GM19035 (cell line): ENCODE measurements around the gene ZNF32.

Experiments used
- ATAC-seq: cut with Tn5 transposase; IDR thresholded peaks from one replicate; pipeline ENCODE4 v1.9.1; 2021; ENCODE audit not compliant: unreplicated experiment

ZNF32 gene, protein sequence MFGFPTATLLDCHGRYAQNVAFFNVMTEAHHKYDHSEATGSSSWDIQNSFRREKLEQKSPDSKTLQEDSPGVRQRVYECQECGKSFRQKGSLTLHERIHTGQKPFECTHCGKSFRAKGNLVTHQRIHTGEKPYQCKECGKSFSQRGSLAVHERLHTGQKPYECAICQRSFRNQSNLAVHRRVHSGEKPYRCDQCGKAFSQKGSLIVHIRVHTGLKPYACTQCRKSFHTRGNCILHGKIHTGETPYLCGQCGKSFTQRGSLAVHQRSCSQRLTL

DNA sequence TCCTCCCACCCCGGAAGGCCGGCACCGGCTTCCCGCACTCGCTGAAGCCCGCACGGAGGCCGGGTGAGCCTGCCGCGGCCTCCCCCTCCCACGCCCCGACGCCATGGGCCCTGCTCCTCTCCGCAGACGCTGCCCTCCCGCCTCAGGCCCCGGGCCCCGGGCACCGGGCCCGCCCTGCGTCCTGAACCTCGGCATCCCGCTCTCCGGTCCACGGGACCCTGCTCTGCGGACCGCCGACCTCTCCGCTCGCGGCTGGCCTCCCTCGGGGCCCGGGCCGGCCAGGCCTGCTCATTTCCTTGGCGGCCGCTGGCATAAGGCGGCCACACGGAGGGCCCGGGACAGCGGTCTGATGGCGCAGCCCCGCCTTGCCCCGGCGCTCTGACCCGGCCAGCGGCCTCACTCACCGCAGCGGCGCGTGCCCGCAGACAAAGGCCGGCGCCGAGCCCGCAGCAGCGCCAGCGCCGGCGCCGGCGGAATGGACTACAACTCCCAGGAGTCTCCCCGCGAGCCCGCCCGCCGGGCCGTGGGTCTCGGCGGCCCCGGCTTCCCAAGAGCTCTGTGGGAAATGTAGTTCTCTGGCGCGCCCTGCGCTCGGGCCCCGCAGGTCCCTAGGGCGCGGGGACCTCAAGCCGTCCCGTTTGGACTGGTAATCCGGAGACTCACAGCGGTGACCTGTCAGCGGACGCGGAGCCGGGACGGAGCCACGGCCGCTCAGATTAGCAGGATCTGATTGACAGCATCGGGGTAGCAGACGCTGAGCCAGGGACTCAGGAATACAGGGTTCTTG is at the start of gene ZNF32:
TSS of gene ZNF32 (minus strand) at position 484 of the 787 bp plus-strand sequence. CDS start 2,748 bp downstream, outside the sequence.
- peak; percentile 99 for ATAC-seq

DNA sequence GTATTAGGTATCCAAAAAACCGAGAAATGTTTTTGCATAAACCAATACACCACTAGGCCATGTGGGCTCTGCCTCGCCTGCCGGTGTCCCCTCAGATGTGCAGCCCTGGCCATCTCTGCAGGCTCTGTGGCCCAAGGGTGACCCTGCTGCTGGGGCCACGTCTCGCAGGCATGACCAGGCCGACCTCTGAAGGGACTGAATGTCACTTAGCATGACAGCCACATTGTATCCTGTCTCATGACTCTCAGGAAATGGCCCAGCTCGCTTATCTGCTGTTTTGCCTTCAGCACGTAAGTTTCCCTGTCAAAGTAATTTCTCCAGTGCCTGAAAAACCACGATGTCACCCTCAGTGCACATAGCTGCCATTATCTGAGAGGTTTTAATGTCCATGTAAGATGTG is 49.5 kb upstream of the ZNF32 start:
- ATAC-seq: no peak

DNA sequence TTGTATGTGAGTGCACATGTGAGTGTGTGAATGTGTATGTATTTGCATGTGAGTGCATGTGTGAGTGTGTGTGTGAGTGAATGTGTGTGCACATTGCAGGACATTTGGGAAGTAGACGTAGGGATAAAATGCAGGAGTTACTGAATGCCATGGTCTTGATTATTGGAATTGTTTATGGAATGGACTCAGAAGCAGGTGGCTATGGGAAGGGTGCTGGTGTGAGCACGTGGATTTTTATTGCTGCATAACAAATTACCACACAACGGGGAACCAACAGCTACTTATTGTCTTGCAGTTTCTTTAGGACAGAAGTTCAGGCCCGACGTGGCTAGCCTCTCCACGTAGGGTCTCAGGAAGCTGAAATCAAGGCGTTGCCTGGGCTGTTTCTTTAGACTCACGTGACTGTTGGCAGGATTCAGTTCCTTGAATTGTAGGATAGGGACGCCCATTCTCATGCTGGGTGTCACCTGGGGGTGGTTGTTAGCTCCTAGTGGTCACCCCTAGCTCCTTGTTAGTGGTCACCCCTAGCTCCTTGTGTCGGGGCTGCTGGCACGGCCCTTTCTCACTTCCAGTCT is 48.3 kb upstream of the ZNF32 start:
- no peak for ATAC-seq

DNA sequence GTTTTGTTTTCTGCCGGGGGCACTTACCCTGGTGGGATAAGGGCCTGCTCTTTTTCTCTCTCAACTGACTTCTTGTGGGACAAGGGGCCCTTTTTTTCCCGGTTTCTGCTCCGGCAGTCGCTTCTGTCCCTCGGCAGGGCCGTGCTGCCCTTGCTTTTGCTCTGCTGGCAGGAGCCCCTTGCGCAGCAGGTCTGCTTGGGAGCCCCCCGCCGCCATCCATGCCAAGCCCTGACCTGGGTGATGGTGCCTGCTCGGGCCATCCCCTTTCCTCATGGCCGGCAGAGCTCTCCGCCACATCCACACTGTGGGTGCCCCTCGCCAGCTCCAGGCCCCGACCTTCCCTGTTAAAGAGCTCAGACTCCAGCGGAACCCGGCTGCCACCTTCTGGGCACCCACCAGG is 47.0 kb upstream of the ZNF32 start:
- no peak for ATAC-seq

DNA sequence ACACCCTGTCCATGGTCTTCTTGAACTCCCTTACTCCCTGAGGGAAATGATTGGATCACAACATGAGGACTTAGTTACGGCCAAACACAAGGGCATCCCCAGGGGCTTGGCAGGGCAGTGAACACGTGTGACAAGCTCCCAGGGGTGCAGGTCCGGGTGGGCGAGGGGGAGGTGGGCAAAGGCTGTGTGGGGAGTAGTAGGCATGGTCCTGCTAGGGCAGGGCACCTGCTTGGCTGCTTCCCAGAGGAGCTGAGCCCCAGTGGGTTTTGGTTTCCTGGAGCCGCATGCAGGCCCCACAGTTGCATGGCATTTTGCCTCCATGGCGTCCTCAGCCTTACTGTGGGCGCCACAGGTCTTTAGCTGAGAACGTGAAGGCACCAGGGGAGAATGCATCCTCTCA is 46.6 kb upstream of the ZNF32 start:
- no peak for ATAC-seq

DNA sequence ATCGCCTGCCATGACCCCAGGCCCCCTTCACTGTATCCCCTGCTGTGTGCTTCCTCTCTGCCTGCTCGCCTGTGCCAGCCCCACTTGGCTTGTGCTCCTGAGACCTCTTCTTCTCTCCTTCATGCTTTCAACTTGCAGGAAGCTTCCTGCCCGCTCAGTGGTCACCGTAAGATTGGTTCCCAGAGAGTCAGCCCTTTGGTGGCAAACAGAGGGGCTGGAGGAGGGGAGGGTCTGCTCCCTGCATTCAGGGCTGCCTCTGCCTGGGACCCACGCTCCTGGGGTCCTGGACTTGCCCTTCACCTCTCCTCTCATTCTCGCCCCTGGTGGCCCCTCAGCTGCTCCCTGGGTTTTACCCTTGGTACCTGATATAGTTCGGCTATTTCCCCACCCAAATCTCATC is 45.8 kb upstream of the ZNF32 start:
- ATAC-seq: no peak

DNA sequence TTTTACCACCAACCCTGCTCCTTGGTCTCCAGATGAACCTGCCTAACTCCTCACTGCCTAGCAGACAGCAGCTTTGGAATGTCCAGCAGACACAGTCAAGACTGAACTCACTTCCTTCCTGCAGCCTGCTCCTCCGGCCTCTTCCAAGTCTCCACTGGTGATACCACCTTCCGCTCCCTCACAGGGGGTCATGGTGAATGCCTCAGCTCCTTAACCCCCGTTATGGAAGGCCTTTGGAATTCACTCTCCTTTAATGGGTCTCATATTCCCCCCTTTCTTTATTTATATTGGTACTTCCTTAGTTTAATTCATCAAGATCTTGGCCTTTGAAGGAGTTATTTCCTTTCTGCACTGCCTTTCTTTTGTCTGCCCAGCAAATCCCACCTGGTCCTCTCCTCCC is 44.9 kb upstream of the ZNF32 start:
- ATAC-seq: no peak

DNA sequence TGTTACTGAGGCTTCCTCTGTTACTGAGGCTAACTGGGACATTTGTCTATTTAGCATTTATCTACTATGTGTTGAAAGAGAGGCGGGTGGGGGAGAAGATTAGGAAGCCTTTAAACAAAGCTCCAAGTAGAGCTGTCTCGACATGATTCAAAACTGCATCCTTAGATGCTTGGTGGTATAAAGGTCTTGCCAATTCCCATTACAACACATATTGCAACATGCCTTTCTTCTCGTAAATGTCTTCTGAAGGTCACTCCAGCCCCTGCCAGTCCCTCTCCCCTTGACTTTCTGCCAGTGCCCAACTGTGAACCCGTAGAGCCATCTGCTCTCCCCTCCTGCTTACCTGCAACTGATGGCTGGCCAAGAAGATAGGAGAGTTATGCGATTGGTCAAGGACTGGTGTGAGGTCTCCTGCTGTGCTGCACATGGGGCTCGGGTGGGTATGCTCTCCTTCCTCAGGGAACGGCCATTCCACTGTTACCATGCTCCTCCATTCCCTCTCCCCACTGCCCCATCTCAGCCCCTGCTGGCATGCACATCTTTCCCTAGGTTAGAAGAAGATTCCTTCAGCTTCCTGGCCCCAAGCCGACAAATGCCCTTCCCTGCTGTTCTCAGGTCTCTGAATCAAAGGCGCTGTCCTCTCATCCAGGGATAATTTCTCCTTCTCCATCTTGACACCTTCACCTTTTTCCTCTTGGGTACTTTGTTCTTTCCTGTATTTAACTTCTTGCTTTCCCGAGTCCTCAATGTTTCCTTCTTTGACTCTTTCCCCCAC is 43.6 kb upstream of the ZNF32 start:
- no peak for ATAC-seq

DNA sequence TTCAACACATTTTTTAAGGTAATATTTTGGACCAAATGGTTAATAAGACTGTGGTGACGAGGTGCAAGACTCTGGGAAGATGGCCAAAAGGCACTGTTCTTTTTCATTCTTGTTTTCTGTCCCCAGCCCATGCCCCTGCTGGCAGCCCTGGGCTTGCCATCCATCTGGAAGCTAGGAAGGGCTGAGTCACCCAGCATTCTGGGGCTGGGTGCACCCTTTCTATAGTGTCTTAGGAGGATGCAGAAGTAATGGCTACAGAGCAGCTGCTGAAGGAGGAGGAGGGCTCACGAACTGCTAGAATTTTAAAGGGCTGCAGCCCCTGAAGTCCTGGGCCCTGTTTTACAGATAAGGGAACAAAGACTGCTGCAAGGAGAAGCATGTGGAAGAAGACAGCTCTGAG is 42.8 kb upstream of the ZNF32 start:
- no peak for ATAC-seq

DNA sequence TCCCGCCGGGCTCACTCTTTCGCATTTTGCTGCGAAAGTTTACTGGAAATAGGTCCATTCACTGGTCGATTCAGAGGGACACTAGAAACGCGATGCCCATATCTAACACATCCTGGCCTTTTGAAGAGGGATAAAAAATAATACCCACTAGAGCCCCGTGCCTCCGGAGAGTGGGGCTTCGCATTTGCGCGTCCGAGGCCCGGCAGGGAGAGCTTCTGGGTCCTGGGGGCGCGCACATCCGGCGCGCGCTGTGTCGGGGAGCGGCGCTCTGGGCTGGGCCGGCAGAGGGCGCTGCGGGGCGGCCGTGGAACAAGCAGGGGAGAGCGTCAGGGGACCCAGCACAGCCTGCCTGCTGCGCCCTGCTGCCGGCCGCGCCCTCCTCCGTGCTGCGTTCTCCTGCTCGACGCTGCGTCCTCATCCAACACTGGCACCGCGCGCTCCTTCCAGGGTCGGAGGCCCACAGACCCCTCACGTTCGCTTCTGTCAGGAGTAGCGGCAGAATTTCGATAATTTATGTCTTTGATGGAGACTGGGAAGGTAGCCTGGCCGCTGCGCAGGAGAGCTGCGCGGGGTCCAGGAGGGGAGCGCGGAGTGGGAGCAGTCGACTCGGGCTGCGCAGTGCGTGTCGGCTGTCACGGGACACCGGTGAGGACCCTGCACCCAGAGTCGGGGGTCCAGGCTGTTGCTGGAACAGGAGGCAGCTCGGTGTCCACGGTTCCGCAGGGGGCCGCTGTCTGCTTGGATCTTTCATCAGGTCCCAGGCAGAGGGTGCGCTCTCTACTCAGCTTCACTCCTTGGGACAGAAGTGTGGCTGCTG is 41.5 kb upstream of the ZNF32 start:
- ATAC-seq: peak; percentile 98

DNA sequence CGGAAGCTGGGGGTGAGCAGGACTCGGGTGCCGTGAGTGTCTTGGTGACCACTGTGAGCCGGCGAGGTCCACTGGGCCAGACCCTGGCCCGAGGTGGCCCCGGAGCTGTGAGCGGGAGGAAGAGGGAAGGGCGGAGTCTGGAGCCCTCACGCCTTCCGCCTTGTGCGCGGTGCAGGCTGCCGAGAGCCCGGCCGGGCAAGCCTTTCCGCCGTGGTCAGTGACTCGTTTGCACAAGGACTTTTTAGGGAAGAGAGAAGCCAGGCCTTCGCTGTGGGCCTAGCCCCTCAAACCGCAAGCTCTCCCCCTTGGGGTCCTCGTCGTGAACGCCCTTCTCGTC is 40.9 kb upstream of the ZNF32 start:
- peak; percentile 49 for ATAC-seq

DNA sequence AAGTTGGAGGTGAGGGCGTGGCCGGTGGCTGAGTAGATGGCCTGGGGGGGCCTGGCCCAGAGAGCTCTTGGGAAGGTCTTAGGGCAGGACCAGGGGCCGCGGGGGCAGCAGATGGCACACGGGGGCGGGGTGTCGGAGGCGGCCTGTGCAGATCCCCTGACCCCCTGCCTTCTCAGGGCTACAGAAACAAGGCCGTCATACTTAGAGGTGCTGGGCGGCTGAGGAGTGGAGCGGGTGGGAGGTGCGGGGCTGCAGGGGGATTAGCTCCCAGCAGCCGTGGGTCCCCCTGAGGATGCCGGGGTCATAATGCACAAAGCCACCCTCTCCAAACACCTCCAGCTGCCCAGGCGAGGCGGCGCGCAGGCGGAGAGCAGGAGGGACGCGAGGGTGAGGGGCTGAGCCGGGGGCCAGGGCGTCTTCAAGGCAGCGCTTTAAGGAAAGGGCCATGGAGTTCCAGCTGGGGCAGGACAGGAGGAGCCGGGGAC is 40.4 kb upstream of the ZNF32 start:
- no peak for ATAC-seq

DNA sequence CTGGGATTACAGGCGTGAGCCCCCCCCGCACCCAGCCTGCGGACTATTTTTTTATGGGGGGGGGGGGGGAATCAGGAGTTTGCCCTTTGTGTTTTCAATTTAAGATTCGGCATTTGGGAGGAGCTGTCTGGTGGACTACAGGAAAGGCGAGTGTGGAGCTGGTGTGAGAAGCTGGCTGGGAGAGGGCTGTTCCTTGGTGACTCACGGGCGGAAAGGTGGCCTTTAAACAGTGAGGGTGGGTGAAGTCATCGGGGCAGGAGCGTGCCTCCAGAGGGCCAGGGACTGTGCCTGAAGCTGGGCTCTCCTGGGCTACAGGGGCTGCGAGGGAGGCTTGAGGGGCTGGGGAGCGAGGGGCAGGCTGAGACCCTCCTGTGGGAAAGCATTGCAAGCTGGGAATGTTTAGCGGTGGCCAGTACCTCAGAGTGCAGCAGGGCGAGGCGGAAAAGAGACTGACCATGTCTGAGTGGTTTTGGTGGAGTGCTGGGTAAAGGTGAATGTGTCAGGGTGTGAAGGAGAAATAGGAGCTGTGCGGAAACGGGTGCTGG is 39.7 kb upstream of the ZNF32 start:
- ATAC-seq: no peak

DNA sequence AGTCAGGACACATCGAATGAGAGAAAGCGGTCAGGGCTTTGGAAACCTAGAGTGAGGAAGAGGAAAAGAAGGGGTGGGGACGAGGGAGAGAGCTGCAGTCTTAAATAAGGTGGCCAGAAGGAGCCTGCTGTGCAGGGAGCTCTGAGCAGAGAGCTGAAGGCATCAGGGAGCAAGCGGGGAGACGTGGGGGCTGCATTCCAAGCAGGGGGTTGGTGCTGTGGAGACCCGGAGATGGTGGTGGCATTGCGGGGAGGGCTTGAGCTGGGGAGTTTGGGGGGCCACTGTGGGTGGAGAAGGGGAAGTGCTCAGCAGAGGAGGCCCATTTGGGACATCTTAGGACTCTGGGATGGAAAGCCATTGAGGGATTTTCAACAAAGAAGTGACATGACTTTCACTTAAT is 38.7 kb upstream of the ZNF32 start:
- ATAC-seq: no peak

DNA sequence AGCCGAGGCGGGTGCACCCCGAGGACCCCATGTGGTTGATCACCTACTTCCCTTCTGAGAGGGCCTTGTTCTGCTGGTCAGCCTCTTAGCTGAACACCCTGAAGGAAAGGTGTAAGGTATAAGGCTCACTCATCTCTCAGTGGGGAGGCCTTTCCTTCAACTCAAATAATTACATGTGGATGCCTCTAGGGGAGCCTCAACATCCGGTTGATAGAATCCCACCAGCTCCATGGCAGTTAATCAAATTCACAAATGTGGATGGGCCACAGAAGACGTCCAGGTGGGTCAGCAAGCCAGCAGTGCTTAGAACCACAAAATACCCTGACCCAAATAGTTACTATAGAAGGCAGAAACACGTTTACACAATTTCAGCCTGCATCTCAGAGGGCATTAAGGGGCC is 37.7 kb upstream of the ZNF32 start:
- ATAC-seq: no peak

DNA sequence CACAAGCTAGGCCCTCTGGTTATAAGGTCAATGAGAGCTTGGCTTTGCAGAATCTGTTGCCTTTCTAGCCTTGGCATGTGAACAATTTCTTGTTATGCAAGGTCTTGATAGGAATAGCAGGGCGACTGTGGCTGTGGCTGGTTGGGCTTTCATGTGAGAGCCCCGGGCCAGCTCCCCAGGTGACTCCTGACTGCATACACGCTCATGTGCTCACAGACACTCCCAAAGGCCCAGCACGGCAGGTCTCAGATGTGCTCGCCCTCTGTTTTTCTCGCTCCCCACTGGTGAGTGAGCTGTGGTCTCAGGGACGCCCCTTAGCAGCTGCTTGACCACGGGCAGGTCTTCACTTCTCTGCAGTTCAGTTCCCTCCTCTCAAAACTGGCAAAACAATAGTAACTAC is 37.1 kb upstream of the ZNF32 start:
- ATAC-seq: no peak

DNA sequence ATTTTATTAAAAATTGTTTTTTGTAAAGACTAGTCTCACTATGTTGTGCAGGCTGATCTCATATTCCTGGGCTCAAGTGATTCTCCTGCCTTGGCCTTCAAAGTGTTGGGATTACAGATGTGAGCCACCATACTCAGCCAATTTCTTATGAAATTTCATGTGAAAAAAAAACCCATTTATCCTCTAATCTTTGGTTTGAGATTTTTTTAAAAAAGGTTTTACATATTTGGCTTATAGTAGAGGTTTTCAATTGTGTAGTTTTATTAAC is 35.5 kb upstream of the ZNF32 start:
- ATAC-seq: no peak

DNA sequence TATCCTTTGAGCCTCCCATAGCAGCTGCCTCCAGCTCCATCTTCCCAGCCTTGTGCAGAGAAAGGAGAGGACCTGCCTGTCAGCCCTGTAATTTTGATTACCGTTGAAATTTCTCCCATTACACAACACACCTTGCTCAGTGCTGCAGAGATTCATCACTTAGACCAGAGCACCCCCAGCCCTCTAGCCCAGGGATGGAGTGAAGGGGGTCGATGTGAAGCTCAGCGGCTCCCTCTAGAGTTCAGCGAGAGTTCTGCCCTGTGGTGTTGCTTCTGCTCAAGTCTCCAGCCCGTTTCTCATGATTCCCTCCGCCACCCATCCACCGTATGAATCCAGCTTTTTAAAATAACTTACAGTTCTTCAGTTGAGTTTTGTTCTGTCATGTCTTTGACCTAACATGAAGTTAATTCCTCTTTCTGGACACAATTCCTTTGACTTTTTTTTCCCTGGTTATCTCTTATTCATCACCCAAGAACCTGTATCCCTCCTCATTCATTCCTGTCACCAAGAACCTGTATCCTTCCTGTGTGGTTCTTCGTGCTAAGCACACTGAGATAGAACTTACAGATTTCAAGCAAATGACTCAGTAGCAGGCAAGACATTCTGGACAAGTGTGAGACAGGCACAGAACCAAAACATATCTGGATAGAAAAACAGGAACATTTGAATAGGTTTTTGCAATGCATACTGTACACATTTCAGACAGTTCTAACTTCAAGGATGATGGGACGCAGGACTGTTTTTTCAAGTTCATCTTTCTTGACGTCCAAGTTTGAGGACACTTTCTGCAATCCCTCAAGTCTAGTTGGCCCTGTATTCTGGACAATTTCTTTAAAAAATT is 35.0 kb upstream of the ZNF32 start:
- no peak for ATAC-seq

DNA sequence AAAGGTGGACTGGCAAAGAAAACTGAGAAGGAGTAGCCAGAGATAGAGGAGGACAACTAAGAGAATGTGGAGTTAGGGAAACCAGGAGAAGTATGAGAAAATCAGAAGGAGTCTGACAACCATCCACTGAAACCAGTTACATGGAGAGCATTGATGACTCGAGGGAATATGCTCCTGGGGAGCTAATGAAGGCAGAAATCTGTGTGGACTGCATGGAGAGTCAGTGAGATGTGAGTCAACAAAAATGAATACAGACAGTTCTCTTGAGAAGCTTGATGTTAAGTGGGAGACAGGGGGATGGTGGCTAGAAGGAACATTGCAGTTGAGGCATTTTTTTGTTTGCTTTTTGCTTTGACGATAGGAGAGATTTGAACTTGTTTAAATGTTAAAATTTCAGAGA is 34.3 kb upstream of the ZNF32 start:
- ATAC-seq: no peak

DNA sequence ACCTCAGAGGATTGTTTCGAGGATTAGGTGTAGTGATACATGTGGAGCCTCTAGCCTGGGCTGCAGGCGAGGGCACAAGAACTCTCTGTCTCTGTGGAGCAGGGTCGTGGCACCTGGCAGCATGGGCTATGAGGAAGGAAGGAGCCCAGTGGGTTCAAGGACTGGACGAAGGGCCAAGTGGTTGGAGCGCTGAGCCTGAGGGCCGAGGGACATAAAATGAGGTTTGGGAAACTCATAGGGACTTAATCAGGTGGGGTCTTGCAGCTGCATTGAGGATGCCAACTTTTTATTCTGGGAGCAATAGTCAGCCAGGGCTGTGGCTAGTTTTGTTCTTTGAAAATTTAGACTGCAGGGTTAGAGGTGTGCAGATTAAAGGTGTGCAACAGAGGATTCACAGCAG is 33.0 kb upstream of the ZNF32 start:
- no peak for ATAC-seq
